DMS153 treated with DMSO at 0.1 percent for 48 hours (cell line): ENCODE results near the gene ZNF837.
"Not testable (repeated sequence)": the region's sequence is repeated elsewhere in the genome, so short reads cannot be mapped to it uniquely, and the experiment has no call there.

ENCODE experiments used
- DNase-seq: peaks from one replicate; lab custom pipeline; 2025; ENCODE audit not compliant: unreplicated experiment; lab: John Stamatoyannopoulos, UW

ZNF837 gene

GRCh38 chr19:58396691-58397532 is 16.1 kb upstream of the ZNF837 start:
- DNase-seq: no peak

DNA sequence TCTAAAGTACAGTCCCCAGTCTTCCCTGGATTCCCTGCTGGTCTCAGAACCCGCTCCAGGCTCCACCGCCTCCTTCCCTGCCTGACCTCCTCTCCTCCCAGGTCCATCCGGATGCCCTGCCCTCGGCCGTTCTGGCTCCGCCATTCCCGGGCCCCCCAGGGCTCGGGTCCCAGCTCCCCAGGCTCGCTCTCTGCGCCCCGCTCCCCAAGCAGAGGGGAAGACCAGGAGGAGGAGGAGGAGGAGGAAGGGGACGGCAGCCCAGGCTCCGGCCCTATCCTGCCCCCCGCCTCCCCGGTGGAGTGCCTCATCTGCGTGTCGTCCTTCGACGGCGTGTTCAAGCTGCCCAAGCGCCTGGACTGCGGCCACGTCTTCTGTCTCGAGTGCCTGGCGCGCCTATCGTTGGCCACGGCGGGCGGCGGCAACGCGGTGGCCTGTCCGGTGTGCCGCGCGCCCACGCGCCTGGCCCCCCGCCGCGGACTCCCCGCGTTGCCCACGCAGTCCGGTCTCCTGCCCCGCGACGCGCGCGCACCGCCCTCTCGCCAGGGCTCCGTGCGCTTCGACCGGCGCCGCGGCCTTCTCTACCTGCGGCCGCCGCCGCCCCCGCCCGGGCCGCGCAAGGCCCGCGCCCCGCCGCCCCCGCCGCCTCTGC is 15.3 kb upstream of the ZNF837 start:
- no peak for DNase-seq

- no peak for DNase-seq
These were observed 14.6 kb upstream of the ZNF837 start, which contains the start of gene RNF225 for GRCh38 chr19:58395220-58395978. TSS of gene RNF225 (plus strand) at chr19:58395656. CDS start at chr19:58396090, 434 bp downstream.

GRCh38 chr19:58394821-58395219 is 14.0 kb upstream of the ZNF837 start:
- no peak for DNase-seq

GRCh38 chr19:58393725-58394033 is 12.8 kb upstream of the ZNF837 start:
- DNase-seq: no peak

DNA sequence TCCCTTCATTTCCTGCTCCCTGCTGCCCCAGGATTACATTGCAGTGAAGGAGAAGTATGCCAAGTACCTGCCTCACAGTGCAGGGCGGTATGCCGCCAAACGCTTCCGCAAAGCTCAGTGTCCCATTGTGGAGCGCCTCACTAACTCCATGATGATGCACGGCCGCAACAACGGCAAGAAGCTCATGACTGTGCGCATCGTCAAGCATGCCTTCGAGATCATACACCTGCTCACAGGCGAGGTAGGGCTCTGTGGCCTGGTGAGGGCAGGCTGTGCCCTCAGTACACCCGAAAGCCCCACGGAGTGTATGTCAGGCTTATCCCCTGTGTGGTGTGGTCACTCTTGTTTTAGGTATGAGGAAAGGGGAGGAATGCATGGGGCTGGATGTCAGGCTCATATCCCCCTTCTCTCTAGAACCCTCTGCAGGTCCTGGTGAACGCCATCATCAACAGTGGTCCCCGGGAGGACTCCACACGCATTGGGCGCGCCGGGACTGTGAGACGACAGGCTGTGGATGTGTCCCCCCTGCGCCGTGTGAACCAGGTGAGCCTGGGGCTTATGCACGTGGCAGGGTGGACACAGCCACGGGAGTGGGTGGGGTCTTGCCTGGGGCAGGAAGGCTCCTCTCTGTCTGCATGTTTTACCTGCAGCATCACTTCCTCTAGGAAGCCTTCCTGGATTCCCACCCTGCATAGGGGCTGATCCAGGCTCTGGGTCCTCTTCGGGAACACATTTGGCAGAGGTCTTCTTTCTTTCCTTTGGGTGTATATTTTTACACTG is 12.3 kb upstream of the ZNF837 start:
- DNase-seq: no peak

DNA sequence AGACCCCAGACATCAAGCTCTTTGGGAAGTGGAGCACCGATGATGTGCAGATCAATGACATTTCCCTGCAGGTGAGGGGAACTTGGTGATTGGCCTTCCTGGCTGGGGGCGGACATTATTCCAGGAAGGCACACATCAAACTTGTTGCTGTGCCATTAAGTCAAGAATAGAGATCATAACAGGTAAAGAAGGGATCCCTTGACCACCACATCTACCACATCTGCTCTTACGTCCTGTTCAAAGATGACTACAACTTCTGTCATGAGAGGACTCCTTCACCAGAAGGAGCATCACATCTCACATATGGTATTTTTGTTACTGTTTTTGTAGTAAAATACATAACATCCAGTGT is 7.3 kb upstream of the ZNF837 start:
- no peak for DNase-seq

- no peak for DNase-seq
These were observed 6.7 kb upstream of the ZNF837 start for GRCh38 chr19:58387338-58388174.

DNA sequence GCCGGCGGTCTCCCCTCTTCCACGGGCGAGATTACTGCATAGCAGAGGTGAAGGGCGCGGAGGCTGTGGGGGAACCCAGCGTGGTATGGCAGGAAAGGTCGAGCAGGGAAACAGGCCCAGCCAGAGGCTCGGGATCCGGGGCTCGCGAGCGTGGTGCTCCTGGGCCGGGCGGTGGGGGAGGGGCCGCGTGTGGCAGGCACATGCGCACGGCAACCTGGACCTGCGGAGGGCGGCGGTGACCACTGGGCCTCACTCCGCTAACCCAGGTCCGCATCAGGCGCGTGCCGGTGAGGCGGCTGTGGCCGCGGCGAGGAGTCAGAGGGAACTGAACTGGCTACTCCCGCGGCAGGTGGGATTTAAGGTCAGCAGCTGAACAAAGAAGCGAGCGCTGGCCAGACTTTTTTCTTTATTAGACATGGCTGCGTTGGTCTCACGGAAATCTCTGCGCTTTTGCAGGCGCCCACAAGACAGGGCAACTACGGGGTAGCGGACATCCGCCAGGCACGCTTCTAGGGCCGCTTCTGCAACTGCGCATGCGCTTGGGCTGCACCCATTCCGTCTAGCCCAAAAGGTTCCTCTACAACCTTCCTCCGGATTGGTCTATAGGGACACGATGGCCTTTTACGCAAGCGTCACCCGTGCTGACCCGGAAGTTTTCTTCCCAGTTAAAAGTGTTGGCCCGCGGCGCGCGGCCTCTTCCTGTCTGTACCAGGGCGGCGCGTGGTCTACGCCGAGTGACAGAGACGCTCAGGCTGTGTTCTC is 5.9 kb upstream of the ZNF837 start, which contains the start of gene RPS5:
Gene RPS5, plus strand, starts transcription at position 694 of the 762 bp plus-strand sequence. CDS start 869 bp downstream, outside the sequence.
- DNase-seq: peak; percentile 98

DNA sequence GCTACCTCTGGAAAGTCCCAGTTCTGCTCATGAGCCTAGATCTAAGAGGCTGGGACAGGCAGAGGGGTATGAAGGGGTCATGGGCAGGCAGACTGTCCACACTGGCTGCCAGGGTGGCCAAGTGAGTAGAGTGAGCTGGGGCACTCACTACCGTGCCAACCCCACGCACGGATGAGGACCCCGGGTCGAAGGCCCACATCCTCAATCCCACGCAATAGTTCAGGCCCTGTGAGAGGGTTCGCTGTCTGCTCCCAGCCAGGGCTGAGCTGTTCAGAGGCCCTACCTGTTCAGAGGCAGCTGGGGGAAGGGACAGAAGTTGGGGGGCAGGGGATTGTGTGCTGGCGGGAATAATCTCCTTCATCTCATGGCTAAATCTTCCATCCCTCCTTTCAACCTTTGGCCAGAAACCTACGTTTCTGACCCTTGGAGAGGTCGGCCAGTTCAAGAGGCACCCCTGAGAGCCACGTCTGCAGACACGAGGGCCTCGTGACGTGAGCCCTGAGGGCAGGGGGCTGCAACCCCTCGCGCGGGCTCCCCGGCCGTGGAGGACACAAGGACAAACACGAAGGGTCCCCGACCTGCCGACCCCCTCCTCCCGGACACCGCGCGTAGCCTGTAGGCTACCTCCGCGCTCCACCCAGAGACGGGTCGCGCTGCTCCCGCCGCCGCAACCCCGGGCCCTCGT is 5.2 kb upstream of the ZNF837 start:
- DNase-seq: no peak

DNA sequence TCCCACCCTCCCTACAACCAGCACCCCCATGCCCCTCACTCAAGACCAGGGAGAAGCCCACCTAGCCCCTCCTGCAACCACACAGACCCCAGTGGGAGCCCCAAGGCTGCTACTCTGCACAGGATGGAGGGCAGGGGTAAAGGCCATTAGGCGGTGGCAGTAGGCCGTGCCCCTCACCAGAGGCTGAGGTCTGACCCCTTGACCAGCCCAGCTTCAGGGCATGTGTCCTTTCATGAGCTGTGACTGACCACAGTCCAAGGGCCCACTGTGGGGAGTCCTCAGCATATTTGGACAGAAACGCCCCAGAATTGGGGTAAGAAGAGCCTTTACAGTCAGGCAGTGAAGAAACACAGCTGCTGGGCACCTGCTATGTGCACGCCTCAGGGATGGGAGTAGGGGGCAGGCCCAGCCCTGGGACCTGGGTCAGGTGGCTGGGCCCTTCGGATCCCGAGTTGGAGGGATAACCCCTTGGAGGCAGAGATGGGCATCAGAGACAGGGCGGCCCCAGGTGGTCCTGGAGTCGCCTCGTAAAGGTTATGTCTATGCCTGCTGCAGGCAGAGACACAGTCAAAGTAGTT is 4.6 kb upstream of the ZNF837 start:
- no peak for DNase-seq

DNA sequence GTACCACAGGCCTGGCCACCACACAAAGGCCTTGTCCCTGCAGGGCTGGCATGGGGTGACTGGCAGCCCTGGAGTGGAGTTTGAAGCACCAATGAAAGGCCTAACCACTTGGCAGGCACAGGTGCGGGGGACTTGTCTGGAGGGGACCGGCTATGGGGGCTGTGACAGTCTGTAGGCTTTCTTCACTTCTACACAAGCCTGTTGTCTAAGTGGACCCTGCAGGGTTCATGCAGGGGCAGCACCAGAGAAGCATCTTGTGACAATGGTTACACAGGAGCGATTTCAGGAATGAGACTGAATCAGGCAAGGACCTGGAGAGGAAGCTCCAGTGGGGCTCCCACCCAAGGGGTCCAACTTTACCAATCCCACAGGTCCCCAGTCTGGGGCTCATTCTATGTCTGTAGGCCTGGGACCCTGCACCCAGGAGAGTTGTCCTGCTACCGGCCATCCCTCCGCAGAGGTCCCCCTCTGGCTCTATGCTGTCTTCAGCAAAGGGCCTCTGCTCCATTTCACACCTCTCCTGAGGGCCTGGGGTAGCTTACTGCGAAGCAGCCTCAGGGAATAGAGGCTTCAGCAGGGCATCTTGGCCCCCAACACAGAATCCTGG is 2.3 kb upstream of the ZNF837 start:
- DNase-seq: no peak

DNA sequence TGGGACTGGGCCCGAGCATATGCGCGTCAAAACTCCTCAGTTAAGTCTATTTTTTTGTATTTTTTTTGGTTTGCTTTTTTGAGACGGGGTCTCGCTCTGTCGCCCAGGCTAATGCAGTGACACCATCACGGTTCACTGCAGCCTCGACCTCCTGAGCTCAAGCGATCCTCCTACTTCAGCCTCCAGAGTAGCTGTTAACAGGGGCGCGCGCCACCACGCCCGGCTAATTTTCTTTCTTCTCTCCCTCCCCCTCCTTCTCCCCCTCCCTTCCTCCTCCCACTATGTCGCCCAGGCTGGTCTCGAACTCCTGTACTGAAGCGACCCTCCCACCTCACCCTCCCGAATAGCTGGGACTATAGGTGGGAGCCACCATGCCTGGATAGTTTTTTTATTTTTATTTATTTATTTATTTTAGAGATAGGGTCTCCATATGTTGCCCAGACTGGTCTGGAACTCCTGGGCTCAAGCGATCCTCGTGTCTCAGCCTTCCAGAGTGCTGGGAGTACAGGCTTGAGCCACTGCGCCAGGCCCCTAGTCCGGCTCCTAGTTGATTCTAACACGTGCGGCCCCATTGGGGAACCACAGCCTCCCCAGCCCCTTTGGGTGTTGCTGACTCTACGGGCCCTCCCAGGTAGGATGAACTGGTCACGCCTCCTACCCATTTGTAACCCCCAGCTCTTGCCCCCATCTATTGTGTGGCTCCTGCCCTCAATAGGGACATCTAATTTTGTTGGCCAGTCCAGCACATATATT is 806 bp upstream of the ZNF837 start:
- no peak for DNase-seq

DNA sequence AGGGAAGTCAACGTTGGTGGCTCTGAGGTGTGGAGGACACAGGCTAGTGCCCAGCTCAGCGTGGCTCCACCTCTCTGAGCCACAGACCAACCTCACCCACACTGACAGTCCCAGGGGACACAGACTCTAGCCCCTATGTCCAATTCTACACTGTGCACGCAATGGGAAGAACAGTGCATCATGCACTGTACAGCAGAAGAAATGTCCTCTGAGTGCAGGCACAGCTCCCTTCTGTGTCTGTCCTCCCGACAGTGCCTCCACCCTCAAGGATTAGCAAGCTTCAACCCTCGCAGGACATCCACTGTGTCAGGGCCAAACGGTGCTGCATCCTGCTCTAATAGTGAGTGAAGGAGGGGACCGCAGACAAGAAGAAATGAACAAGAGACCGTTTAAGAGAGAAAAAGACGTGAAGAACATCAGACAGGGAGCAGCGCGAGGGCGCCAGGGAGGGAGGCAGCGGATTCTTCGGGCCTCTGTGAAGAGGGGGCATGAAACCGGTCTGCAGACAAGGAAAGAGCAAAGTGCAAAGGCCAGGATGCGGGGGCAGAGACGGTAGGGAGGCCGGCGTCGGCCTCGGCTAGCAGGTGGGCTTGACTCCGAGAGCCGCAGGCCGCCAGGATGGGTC is 681 bp downstream of the ZNF837 start:
- DNase-seq: no peak

GRCh38 chr19:58379246-58379645 is 1.6 kb downstream of the ZNF837 start:
- DNase-seq: no peak

DNA sequence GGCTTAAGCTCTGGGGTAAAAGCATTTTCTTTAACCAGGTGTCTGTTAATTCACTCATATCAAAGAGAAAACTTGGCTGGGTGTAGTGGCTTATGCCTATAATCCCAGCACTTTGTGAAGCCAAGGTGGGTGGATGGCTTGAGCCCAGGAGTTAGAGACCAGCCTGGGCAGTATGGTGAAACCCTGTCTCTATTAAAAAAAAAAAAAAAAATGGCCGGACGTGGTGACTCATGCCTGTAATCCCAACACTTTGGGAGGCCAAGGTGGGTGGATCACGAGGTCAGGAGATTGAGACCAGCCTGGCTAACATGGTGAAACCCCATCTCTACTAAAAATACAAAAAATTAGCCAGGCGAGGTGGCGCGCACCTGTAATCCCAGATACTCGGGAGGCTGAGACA is 4.1 kb downstream of the ZNF837 start:
- not testable (repeated sequence) for DNase-seq

- no peak for DNase-seq
These were observed 6.6 kb downstream of the ZNF837 start for GRCh38 chr19:58374200-58374599.
